ENCODE results near the gene TACR1. TPM values are rescaled to one million over a fixed set of nuclear protein-coding genes. Genes with fewer than 3 reads are reported as not detected.
A peak's percentile ranks its signal among the peaks of the same experiment; 100 is the strongest.

Gene TACR1
- total and polyA plus RNA-seq, 2 experiments from 2014 or later: 3.5 to 7.3 TPM

DNA sequence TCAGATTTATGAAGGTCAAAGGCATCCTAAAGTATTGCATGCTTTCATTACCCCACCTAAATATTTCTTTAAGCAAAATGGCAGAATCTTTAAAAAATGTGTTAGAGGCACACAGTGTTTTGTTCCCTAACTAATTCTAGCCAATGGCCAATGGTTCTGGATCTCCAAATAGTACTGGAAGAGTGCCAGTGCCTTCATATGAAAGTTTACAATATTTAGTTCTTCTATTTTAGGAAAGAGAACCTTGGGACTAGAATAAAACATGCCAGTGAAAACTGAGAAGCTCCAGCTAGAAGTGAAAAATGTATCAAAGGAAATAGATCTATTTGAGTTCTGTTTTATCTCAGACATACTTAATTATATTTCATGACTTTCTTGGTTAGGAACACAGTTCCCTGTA lies 37.1 kb downstream of the TACR1 start (continued):
- TF ChIP-seq CTCF (conservative IDR thresholded peaks at IDR 0.05; ENCODE audit: low read depth in 2 of 2) (no peak), JUNB (IDR thresholded peaks at IDR 0.05; ENCODE audit: unreplicated experiment) (no peak), EZH2phosphoT487 (IDR thresholded peaks at IDR 0.05; ENCODE audit: unreplicated experiment) (no peak), ZNF114 (CRISPR knock-in tag; IDR thresholded peaks at IDR 0.05) (no peak), STAT1 (IDR thresholded peaks at IDR 0.05; ENCODE audit: unreplicated experiment) (no peak), ZNF331 (CRISPR knock-in tag; IDR thresholded peaks at IDR 0.05; ENCODE audit: low read depth) (no peak)

DNA sequence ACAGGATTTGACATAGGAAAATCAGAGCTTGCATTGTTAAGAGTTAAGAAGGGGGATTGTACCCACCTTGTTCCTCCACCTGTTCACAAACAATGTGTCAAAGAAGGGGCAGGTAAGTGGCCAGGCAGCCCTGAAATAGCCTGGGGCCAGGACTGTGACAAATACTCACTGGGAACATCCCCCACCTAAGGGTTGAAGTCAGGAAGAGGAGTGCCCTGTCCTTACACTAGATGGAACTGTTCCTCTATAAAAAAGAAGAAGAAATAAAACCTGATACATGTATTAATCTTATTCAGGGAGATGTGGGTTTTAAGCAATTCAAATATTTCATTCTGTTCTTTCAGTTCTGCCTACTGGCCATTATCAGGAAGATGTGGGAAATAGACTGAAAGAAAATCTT lies 41.9 kb downstream of the TACR1 start:
- H3K4me3 Mint-ChIP-seq: no peak overlapping the region
- H3K4me3 ChIP-seq: no peak overlapping the region
- no peaks in the 10 kb centered on the region for H3K9me2 ChIP-seq (ENCODE audit: insufficient read depth)
- H3K27me3 ChIP-seq (ENCODE audit: insufficient read depth): no peaks in the 10 kb centered on the region
- H3K4me2 ChIP-seq: no peak overlapping the region
- DNase-seq (ENCODE audit: low spot score) (peak; percentile 54), ATAC-seq (peak; percentile 44)
- H3K9me3 Mint-ChIP-seq: no peaks in the 10 kb centered on the region; the same call in 2 of the 3 replicates
- H3K27me3 Mint-ChIP-seq (ENCODE audit: insufficient read depth, low read depth, poor library complexity): peaks cover 7% of the 10 kb centered on the region
- TF ChIP-seq ZNF114 (CRISPR knock-in tag; IDR thresholded peaks at IDR 0.05) (no peak), CTCF (conservative IDR thresholded peaks at IDR 0.05; ENCODE audit: low read depth in 2 of 2) (peak; percentile 59 to 61), ZNF462 (CRISPR knock-in tag; IDR thresholded peaks at IDR 0.05) (no peak), EZH2 (IDR thresholded peaks at IDR 0.05; ENCODE audit: low read depth, unreplicated experiment) (no peak), EZH2phosphoT487 (IDR thresholded peaks at IDR 0.05; ENCODE audit: unreplicated experiment) (no peak), CREB1 (CRISPR knock-in tag; IDR thresholded peaks at IDR 0.05; ENCODE audit: low read depth) (no peak)
- H3F3A ChIP-seq (replicated peaks; ENCODE audit: low read depth): no peaks in the 10 kb centered on the region
- no peak overlapping the region for H2AFZ ChIP-seq
- no peak overlapping the region for H3K27ac ChIP-seq (ENCODE audit: low read depth)
- H4K20me1 ChIP-seq (replicated peaks; ENCODE audit: insufficient read depth): no peaks in the 10 kb centered on the region
- peaks cover 13% of the 10 kb centered on the region for H3K4me1 ChIP-seq (ENCODE audit: insufficient read depth)
- no peaks in the 10 kb centered on the region for H3K36me3 ChIP-seq (ENCODE audit: insufficient read depth)
- no peak overlapping the region for H3K27ac Mint-ChIP-seq
- peaks cover 12% of the 10 kb centered on the region for H3K4me1 Mint-ChIP-seq
- H3K36me3 Mint-ChIP-seq (ENCODE audit: low read depth): peaks cover 1% of the 10 kb centered on the region; the same call in 2 of the 3 replicates
- H3K79me2 ChIP-seq (replicated peaks; ENCODE audit: insufficient read depth): no peaks in the 10 kb centered on the region

All from GM23338 (cell line).